GM18907 (cell line): ENCODE measurements around the gene CFAP157.

Experiments used
- ATAC-seq: cut with Tn5 transposase; IDR thresholded peaks from one replicate; pipeline ENCODE4 v1.9.1; 2021; ENCODE audit warnings: mild to moderate bottlenecking, moderate library complexity; ENCODE audit not compliant: unreplicated experiment

Gene CFAP157

DNA sequence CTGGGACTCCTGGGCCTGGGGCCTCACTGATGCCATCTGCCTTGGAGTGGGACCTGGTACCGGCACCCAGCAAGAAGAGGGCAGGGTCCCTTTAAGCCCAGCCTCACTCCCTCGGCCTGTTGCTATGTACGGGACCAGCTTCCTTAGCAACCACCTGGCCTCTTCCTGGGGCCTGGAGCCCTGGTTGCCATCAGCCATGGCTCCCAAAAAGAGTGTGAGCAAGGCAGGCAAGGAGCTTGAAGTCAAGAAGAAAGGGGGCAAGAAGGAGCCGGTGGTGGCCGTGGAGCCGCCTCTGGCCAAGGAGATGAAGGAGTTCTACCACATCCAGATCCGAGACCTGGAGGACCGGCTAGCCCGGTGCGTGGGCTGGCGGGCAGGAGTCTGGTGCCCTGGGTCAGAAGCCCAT lies at the start of gene CFAP157:
Gene CFAP157 (plus strand): TSS at position 153 of the 406 bp plus-strand sequence. CDS start 44 bp downstream, at position 197.
- ATAC-seq = no peak

DNA sequence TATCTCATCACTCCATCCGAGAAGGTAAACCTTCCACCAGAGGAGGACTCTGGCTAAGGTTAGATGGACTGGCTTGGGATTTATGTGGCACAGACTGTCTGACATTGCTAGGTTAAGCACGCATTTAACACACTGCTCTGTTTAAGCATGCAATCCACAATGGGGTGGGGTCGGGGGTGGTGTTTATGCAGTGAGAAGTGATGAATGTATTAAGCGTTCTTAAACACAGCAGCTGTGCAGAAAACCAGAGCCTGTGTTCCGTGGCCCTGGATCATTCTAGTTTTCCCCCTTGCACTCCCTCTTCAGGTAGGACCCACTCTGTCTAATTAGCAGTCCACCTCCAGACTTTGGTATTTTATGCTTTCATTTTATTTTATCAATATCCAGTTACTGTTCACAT lies 48.4 kb upstream of the CFAP157 start:
- no peak for ATAC-seq

DNA sequence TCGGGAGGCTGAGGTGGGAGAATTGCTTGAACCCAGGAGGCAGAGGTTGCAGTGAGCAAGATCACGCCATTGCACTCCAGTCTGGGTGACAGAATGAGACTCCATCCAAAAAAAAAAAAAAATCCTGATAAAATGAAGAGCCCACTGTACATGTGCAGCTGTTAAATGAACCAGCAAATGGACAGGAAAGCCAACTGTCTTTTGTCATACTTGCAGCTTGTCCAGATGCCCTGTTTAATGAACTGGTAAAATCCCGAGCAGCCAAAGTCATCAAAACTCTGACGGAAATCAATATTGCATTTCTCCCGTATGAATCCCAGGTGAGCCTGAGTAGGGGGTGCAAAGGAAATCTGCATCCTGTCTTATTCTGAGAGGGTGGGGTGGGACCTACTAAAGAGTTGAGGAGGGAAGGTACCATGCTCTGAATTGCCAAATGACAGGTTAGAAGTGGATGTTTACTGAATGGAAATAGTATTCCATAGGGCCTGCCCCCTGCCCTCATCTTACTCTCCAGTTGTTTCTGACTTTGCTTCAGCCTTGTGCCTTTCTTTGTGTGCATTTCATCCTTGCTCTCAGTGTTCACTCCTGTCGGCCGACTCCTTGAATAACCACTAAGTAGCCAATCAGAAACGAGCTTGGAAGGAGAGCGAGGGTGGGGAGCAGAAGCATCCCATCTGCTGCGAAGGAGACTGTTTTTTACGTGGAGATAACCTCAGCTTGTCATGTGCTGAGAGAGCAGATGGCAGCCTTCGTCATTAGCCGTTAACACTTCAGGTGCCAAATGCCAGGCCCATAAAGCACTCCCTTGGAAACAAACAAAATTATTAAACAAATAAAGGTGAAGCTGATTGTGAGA lies 45.7 kb upstream of the CFAP157 start:
- ATAC-seq = no peak

DNA sequence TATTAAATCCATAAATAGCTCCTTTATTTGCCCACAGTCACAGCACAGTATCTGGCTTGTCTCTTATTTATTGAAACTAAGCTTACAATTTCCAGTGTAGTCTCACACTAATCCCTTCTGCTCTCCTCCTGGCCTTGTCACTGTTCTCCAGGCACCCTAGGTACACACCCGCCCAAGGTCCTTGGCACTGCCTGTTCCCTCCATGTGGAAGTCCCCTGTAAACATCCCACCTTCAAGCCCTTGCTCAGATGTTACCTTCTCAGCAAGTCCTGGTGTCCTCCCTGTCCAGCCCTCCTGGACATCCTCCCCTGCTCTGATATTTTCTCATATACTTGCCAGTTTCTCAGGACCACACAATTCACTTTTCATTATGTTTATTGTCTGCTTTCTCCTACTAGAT lies 44.2 kb upstream of the CFAP157 start:
- ATAC-seq = no peak

DNA sequence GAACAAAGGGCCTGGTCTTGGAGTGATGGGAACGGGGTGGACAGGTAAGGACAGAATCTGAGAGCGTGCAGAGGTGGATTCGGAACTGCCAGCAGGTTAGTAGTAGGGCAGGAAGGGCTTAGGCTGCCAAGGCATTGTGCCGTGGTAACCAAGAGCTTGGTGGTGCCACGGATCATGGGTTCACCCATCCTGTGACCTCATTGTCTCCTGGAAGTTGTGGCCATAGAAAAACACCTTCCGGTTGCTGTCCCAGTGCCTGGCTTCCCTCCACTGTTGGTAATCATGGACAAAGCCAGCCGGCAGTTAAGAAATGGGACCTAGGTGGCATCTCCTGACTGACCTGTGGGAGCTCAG lies 42.5 kb upstream of the CFAP157 start:
- ATAC-seq = no peak

DNA sequence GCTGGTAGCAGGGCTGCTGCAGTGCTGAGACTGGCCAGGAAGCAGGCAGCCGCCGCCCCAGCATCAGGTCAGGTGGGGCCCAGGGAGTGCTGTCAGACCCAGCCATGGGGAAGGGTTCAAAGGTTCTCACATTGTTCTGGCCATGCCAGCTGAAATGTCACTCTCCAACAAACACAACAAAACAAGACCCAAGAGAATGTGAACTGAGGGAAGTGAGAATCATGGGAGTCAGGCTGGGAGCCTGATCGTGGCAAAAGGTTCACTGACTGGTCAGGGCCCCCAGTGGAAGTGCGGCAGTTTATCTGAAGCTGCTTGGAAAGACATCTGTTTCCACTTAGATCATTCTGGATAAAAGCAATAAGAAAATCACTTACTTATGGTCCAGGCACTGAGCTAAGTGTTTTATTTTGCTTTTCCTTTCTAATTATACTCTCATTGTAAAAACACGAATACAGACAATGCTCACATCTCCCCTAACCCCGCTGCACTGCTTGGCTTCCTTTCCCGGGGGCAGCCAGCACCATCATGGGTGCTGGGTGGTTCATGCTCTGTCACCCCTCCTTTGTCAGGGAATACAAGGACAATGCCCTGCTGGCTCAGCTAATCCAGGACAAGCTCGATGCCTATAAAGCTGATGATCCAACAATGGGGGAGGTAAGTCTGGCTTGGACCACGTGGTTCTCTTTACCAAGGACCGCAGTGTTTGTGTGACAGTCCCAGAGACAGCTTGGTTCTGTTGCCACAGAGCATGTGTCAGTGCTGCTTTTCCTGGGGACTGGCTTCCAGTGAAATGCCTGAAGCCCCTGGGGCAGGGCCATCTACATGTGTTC lies 41.9 kb upstream of the CFAP157 start:
- ATAC-seq = no peak

DNA sequence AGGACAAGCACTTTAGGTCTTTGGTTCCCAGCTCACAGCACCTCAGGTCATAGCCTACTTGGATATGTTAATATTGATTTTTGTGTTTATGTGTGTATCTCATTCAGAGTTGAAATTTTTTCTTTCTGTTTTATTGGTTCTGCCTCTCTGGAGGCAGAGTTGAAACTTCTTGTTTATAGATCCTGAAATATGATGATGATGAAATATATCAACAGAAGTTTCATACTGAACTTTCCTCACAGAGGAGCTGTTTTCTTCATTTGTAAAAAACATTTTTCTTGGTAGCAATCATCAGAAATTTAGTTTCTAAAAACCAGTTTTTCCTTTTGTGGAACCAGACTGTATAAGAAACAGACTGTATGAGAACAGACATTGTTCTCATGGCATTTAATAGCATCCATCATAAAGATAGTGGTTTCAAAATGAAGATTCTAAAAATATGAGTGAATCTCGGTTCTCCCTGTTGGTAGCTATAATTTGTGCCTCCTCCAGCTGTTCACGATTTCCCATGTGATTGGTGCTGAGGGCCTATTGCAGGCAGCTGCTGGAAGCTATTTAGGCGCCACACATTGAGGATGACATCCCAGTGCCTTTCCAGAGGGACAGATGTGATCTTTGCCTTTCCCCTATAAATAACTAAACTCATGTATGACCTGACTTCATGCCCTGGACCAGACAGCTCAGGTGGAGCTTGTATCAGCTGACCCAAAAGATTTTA lies 39.5 kb upstream of the CFAP157 start:
- no peak for ATAC-seq

DNA sequence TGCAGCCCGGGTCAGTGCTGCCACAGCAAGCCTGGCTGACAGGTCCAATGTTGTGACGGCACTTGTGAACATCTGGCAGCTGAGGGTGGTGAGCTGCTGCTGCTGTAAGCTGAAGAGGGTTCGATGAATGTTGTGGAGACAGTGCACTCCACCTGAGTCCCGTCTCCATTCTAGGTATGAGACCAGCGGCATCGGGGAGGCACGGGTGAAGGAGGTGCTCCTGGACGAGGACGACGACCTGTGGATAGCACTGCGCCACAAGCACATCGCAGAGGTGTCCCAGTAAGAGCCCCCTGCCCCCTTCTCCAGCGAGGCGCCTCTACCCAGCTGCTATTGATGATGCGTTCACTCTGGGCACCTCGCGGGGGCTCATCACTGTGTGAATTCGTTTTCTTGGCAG lies 38.9 kb upstream of the CFAP157 start:
- no peak for ATAC-seq

DNA sequence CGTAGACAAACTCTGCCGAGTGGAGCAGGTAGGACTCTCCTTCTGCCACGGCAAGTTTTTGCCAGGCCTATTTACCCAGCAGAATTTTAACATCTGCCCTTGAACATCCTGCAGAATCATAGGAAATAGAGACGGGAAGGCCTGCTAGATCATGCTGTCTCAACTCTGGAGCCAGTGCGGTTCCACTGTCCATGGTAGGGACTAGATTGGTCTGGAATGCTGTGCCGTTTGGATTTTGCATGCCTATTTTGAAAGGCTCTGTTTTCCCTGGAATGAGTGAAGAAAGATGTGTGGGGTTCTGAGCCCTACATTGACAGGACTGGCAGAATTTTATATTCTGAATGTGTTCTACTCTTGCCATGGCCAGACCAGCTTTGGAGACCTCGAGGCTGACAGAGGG lies 33.6 kb upstream of the CFAP157 start:
- ATAC-seq = no peak

DNA sequence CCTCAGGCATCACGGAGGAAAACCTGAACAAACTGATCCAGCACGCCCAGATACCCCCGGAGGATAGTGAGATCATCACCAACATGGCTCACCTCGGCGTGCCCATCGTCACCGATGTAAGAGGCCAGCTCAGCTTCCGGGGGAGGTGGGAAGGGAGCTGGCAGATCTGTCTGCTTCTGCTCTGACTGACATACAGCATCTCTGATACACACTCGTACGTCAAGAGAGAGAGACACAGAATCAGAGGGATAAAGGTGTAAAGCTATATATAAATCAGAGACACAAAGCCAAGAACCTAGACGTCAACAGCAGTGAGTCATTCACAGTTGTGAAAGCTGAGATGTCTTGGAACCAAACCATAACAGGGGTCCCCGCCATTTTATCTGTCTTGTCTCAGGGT lies 30.1 kb upstream of the CFAP157 start:
- no peak for ATAC-seq

DNA sequence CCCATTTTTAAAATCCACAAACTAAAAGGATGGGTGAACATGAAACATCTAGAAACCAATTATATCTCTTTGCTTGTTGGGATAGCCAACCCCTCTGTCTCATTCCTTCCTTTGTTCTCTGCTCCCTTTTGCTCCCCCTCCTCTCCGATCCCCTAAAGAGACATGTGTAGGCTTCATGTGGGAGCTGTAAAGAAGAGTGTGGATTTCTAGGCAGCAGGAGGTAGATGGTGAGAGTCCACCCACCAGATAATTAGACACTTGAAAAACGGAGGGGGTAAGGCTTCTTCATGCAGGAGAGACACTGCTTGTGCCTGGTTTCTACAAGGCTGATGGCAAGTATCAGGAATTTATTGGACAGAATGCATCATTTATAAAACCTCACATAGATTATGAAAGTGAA lies 27.3 kb upstream of the CFAP157 start:
- no peak for ATAC-seq

DNA sequence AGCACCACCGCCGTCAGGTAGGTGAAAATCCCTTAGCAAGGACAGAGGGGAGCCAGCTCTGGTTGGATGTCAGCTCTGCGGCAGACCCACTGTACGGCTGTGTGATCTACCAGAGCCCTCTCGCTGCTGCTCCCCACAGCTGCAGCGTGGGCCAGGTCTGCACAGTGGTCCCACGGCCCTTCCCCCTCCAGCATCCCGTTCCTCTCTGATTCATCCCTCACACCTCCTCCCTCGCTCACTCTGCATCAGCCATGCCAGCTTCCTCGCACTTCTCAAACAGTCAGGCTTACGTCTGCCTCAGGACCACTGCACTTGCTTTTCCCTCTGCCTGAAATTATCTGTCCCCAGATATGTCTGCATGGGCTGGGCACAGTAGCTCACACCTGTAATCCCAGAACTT lies 26.6 kb upstream of the CFAP157 start:
- ATAC-seq = no peak

DNA sequence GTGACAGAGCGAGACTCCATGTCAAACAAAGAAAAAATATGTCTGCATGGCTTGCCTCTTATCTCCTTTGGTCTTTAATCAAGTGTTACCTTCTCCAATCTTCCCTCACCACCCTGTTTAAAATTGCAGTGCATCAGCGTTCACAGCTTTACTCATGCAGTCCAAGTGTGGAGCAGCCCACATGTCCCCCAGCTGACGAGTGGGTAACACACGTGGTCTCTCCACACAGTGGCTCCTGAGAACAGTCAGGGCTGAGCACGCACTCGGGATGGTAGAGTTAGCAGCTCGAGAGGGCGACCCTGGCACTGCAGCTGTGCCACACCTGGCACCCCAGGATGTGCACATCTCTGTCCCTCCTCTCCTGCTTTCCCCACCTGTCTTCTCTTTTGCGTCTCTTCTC lies 25.9 kb upstream of the CFAP157 start:
- no peak for ATAC-seq

DNA sequence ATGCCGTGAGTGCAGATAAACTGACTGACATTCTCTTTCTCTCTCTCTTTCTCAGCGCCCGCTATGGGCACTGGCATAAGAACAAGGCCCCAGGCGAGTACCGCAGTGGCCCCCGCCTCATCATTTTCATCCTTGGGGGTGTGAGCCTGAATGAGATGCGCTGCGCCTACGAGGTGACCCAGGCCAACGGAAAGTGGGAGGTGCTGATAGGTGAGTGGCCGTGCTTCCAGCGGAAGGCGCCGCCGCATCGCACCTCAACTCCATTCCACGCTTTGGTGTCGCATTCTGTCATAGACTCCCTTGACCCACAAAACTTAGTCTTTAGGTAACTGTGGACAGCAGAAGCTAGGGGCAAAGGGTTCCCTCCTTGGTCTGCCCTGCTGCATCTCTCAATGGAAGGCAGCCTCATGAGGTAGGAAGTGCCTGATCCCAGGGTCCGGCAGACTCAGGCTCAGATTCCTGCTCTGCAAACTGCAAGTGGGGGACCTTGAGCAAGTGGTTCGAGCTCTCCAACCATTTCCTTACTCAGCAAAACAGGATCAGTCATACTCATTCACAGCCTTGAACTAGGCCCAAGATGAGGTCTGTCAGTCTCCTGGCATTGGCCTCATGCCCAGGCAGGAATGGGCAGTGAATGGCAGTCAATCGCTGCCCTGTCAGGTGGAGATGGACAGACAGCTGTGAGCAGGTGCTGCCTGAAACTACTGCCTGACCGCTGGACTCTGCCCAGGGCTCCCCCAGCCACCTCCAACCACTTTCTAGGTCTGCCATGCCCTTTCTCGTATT lies 24.2 kb upstream of the CFAP157 start:
- ATAC-seq = no peak

DNA sequence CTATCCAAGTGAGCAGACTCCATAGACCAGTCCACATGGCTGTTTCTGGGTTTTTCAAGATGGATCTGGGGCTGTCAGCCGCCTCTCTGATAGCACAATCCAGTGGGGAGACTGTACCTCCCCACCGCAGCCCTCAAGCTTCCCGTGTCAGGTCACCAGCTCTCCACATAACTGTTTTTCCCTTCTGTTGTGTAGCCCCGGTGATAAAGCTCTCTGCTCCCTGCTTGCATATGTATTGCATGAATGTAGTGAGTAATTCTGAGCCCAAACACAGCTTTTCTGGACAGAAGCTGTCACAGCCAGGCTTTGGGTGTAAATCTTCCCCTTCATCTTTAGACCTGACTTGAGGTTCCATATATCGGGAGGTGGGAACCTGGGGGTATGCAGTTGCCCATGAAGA lies 23.1 kb upstream of the CFAP157 start:
- ATAC-seq = no peak

DNA sequence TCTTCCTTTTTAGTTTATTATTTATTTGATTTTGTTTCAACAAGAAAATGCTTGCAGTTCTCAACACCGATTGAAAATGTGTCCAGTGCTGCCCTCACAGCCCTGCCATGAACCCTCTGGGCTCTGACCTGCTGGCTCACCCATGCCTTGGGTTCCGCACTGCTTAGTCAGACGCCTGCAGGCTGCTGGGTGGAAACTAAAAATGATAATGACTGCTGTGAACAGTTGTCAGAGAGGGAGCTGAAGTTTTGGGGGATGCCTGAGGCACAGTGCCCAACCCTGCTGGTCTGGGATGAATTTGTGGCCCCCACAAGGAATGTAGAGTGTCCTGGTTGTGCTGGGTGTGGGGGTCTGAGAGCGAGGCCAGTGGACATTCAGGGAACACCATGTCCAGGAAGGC lies 22.2 kb upstream of the CFAP157 start:
- ATAC-seq = no peak

DNA sequence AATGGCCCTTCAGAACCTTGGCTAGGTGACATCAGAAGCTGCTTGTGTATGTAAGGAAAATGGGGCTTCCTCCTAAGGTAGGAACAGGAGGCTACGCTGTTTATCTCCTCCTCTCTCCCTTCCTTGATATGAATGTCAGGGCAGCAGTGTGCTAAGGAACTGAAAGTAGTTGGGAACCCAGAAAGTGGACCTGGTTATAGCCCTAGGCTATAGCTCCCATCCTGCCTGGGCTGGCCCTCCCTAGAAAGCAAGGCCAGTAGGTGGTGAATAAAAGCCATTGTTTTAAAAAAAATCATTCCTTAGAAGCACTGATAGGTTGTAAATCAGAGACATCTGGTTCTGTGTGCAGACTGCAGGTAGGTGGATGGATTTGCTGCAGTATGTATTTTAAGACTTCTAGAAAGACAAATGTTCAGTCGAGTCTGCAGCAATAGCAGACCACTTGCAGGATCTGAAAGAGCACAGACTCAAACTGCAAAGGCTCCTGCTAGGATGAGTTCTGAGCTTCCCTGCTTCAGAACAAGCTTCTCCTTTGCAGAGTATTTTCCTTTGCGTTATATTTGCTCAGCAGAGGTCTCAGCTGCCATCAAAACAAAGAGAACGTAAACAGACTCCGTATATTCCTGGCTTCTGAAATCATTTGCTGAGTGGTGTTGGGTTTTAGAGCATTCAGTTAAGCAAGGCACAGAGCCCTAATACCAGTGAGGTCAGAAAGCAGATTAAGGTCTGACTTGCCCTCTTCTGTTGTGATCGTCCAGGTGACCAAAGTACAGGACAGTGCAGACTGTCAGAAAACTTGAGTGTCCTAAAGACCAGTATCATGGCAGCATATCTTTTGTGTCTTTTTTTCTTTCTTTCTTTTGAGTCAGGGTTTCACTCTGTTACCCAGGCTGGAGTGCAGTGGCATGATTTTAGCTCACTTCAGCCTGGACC lies 20.1 kb upstream of the CFAP157 start:
- ATAC-seq = no peak

DNA sequence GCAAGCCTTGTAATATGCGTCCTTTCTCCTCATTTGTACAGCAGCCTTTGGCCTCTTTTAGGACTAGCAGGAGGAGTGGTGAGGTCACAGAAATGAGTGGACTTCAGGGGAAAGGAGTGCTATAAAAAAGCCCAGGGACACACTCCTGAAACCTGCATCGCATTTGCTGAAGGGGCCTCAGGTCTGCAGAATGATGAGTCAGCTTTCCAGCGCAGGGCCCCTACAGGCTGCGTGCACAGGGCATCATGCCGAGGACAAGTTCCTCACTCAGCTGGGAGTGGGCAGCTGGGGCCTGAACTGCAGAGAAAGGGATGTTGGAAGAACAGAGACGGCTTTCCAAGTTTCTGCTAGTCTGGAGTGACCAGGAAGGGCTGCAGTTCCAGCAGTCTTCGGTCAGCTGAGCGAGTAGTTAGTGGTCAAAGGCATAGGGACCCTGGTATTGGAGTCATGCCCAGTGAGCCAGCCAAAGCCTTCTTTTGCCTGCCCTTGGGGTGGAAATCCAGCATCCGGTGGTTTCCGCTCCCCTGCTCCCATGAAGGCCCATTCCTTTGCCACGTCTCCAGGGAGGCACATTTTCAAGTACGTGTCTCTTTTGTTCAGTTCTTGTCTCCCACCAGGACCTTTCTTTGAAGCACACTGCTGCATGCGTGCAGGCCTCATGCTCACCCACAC lies 17.3 kb upstream of the CFAP157 start:
- no peak for ATAC-seq

DNA sequence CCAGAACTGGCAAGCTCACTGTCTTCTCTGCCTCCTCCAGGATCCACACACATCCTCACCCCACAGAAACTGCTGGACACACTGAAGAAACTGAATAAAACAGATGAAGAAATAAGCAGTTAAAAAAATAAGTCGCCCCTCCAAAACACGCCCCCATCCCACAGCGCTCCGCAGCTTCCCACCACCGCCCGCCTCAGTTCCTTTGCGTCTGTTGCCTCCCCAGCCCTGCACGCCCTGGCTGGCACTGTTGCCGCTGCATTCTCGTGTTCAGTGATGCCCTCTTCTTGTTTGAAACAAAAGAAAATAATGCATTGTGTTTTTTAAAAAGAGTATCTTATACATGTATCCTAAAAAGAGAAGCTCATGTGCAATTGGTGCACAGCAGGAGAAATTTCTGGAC lies 16.1 kb upstream of the CFAP157 start:
- ATAC-seq = no peak
